H54 (cell line): ENCODE data around the gene TMEM126B.
A peak's percentile ranks its signal among the peaks of the same experiment; 100 is the strongest.
"Not testable (repeated sequence)": the region's sequence is repeated elsewhere in the genome, so short reads cannot be mapped to it uniquely, and the experiment has no call there.

ENCODE experiments used
- DNase-seq: peaks from one replicate; pipeline ENCODE4 v3.0.0; 2011; ENCODE audit warnings: low spot score, mixed read lengths; ENCODE audit not compliant: insufficient read length
- FAIRE-seq: peaks from 3 replicates; lab custom pipeline; 2011; peaks lifted over from hg19 to GRCh38; lab: Jason Lieb, UNC
- POLR2A ChIP-seq: IDR thresholded peaks from 2 replicates; pipeline ENCODE4 v1.6.1; 2011; ENCODE audit warnings: low read depth, mild to moderate bottlenecking, low read length

The TMEM126B gene

GRCh38 chr11:85620256-85620655 lies 8.1 kb upstream of the TMEM126B start:
- peak; percentile 50 for FAIRE-seq
- no peak for TF ChIP-seq POLR2A

GRCh38 chr11:85626496-85626895 lies 1.9 kb upstream of the TMEM126B start:
- DNase-seq, result no peak
- FAIRE-seq, result no peak
- TF ChIP-seq POLR2A, result no peak

More at GRCh38 chr11:85620256-85620655, 8.1 kb upstream of the TMEM126B start:
- no peak for DNase-seq

GRCh38 chr11:85627332-85627997 lies 928 bp upstream of the TMEM126B start, which contains the start of gene DLG2:
Gene DLG2 (minus strand): TSS chr11:85627344.
- FAIRE-seq (peak; percentile 97), DNase-seq (peak; percentile 20)
- no peak for TF ChIP-seq POLR2A

GRCh38 chr11:85628771-85629341 lies 463 bp downstream of the TMEM126B start:
- peak; percentile 7 for DNase-seq
- TF ChIP-seq POLR2A, result no peak
- no peak for FAIRE-seq

- FAIRE-seq, result no peak
- TF ChIP-seq POLR2A, result no peak
These were observed 6.4 kb downstream of the TMEM126B start for GRCh38 chr11:85634747-85635146.

GRCh38 chr11:85643191-85643614 lies 14.8 kb downstream of the TMEM126B start:
- FAIRE-seq (peak; percentile 38), DNase-seq (no peak)
- TF ChIP-seq POLR2A, result no peak

More at GRCh38 chr11:85634747-85635146, 6.4 kb downstream of the TMEM126B start:
- no peak for DNase-seq

GRCh38 chr11:85647078-85647477 lies 18.7 kb downstream of the TMEM126B start:
- DNase-seq, result no peak
- no peak for TF ChIP-seq POLR2A
- FAIRE-seq, result no peak

GRCh38 chr11:85647604-85648299 lies 19.4 kb downstream of the TMEM126B start, which contains the start of gene TMEM126A:
Gene TMEM126A (plus strand): TSS chr11:85647967. CDS start chr11:85650256, 2,289 bp downstream.
- TF ChIP-seq POLR2A, result peak; percentile 86
- FAIRE-seq (peak; percentile 98), DNase-seq (peak; percentile 89)

GRCh38 chr11:85651118-85651517 lies 22.7 kb downstream of the TMEM126B start:
- TF ChIP-seq POLR2A, result no peak
- DNase-seq (no peak), FAIRE-seq (no peak)

GRCh38 chr11:85652786-85653447 lies 24.5 kb downstream of the TMEM126B start:
- DNase-seq, result no peak

GRCh38 chr11:85654343-85654742 lies 25.9 kb downstream of the TMEM126B start:
- DNase-seq, FAIRE-seq: not testable (repeated sequence)

More at GRCh38 chr11:85652786-85653447, 24.5 kb downstream of the TMEM126B start:
- FAIRE-seq, result no peak
- no peak for TF ChIP-seq POLR2A

- FAIRE-seq (peak; percentile 60), DNase-seq (no peak)
- no peak for TF ChIP-seq POLR2A
These were observed 28.4 kb downstream of the TMEM126B start for GRCh38 chr11:85656777-85657176.

GRCh38 chr11:85658180-85658579 lies 29.8 kb downstream of the TMEM126B start:
- FAIRE-seq (peak; percentile 73), DNase-seq (no peak)
- no peak for TF ChIP-seq POLR2A

GRCh38 chr11:85661972-85662664 lies 33.7 kb downstream of the TMEM126B start:
- FAIRE-seq (no peak), DNase-seq (no peak)
- no peak for TF ChIP-seq POLR2A
